GM23338 (cell line): ENCODE data around the gene BCL11B. TPM values are rescaled to one million over a fixed set of nuclear protein-coding genes. Genes with fewer than 3 reads are reported as not detected.

Experiments used
- ATAC-seq: fragments of 200-7000 bp; cut with Tn5 transposase; 3 replicates; pipeline ENCODE4 v1.9.1; 2020
- DNase-seq: peaks from one replicate; pipeline ENCODE4 v3.0.0-alpha.2; 2015; ENCODE audit warnings: low spot score
- H2AFZ ChIP-seq: fragments of 200-600 bp; sonication (generic); 2 replicates; pipeline ENCODE4 v1.8.0; 2016; ENCODE audit warnings: antibody characterized with exemption, mild to moderate bottlenecking, moderate library complexity
- H3F3A ChIP-seq: fragments of 200-600 bp; sonication (generic); replicated peaks from 2 replicates; pipeline ENCODE4 v1.8.0; 2017; ENCODE audit warnings: antibody characterized with exemption, mixed run types, low read depth
- H3K27ac ChIP-seq: fragments of 200-600 bp; sonication (generic); 2 replicates; pipeline ENCODE4 v1.6.1; 2016; ENCODE audit warnings: low read depth
- H3K27me3 ChIP-seq: fragments of 200-600 bp; sonication (generic); 2 replicates; pipeline ENCODE4 v1.8.0; 2016; ENCODE audit warnings: mild to moderate bottlenecking, mixed run types, moderate library complexity; ENCODE audit not compliant: insufficient read depth
- H3K36me3 ChIP-seq: fragments of 200-600 bp; sonication (generic); 2 replicates; pipeline ENCODE4 v1.8.0; 2016; ENCODE audit warnings: mild to moderate bottlenecking; ENCODE audit not compliant: insufficient read depth
- H3K4me1 ChIP-seq: fragments of 200-600 bp; sonication (generic); 2 replicates; pipeline ENCODE4 v1.8.0; 2016; ENCODE audit warnings: mild to moderate bottlenecking, moderate library complexity; ENCODE audit not compliant: insufficient read depth
- H3K4me2 ChIP-seq: fragments of 200-600 bp; sonication (generic); 2 replicates; pipeline ENCODE4 v1.7.1; 2017; ENCODE audit warnings: mixed run types
- H3K4me3 ChIP-seq: fragments of 200-600 bp; sonication (generic); 2 replicates; pipeline ENCODE4 v1.6.1; 2016; ENCODE audit warnings: mixed run types
- H3K79me2 ChIP-seq: fragments of 200-600 bp; sonication (generic); replicated peaks from 2 replicates; pipeline ENCODE4 v1.8.0; 2017; ENCODE audit warnings: mild to moderate bottlenecking; ENCODE audit not compliant: insufficient read depth
- H3K9me2 ChIP-seq: fragments of 200-600 bp; sonication (generic); 2 replicates; pipeline ENCODE4 v1.8.0; 2017; ENCODE audit not compliant: insufficient read depth
- H4K20me1 ChIP-seq: fragments of 200-600 bp; sonication (generic); replicated peaks from 2 replicates; pipeline ENCODE4 v1.8.0; 2017; ENCODE audit warnings: mild to moderate bottlenecking; ENCODE audit not compliant: insufficient read depth
- H3K27ac Mint-ChIP-seq: 2 replicates; pipeline ENCODE4 v1.8.0; 2020; ENCODE audit warnings: inconsistent platforms, mild to moderate bottlenecking, moderate library complexity, mixed read lengths
- H3K27me3 Mint-ChIP-seq: 3 replicates; pipeline ENCODE4 v1.8.0; 2022; ENCODE audit warnings: low read depth, mild to moderate bottlenecking, moderate library complexity, mixed read lengths, inconsistent platforms; ENCODE audit not compliant: insufficient read depth, poor library complexity
- H3K36me3 Mint-ChIP-seq: 3 replicates; pipeline ENCODE4 v1.8.0; 2021; ENCODE audit warnings: low read depth, mild to moderate bottlenecking, inconsistent platforms, moderate library complexity, mixed read lengths
- H3K4me1 Mint-ChIP-seq: 3 replicates; pipeline ENCODE4 v1.8.0; 2020; ENCODE audit warnings: mild to moderate bottlenecking, inconsistent platforms, mixed read lengths
- H3K4me3 Mint-ChIP-seq: 3 replicates; pipeline ENCODE4 v1.8.0; 2021; ENCODE audit warnings: moderate library complexity, mild to moderate bottlenecking, inconsistent platforms, mixed read lengths
- H3K9me3 Mint-ChIP-seq: 3 replicates; pipeline ENCODE4 v1.8.0; 2020; ENCODE audit warnings: moderate library complexity, mild to moderate bottlenecking, inconsistent platforms, mixed read lengths
- CREB1 ChIP-seq: fragments of 250-450 bp; sonication (Bioruptor Pico); IDR thresholded peaks from 2 replicates; pipeline ENCODE4 v1.5.0; 2020; ENCODE audit warnings: low read depth, mild to moderate bottlenecking, moderate library complexity
- ETS1 ChIP-seq: IDR thresholded peaks from 2 replicates; pipeline ENCODE4 v1.6.1; 2016; ENCODE audit warnings: antibody characterized with exemption
- EZH2 ChIP-seq: fragments of 200-600 bp; sonication (generic); IDR thresholded peaks from one replicate; pipeline ENCODE4 v1.8.0; 2017; ENCODE audit warnings: antibody characterized with exemption, mild to moderate bottlenecking, low read depth; ENCODE audit not compliant: unreplicated experiment
- EZH2phosphoT487 ChIP-seq: fragments of 200-600 bp; sonication (generic); IDR thresholded peaks from one replicate; pipeline ENCODE4 v1.8.1; 2018; ENCODE audit warnings: antibody characterized with exemption; ENCODE audit not compliant: unreplicated experiment
- NANOG ChIP-seq: IDR thresholded peaks from 2 replicates; pipeline ENCODE4 v1.6.1; 2016; ENCODE audit warnings: antibody characterized with exemption, borderline replicate concordance
- POLR2AphosphoS5 ChIP-seq: IDR thresholded peaks from 2 replicates; pipeline ENCODE4 v1.6.1; 2016; ENCODE audit warnings: antibody characterized with exemption, low read depth
- STAT1 ChIP-seq: IDR thresholded peaks from one replicate; pipeline ENCODE4 v1.6.1; 2016; ENCODE audit warnings: antibody characterized with exemption; ENCODE audit not compliant: unreplicated experiment
- ZNF331 ChIP-seq: fragments of 250-450 bp; sonication (Bioruptor Pico); IDR thresholded peaks from 2 replicates; pipeline ENCODE4 v1.5.0; 2020; ENCODE audit warnings: low read depth, mild to moderate bottlenecking, moderate library complexity
- ZNF462 ChIP-seq: fragments of 250-450 bp; sonication (Bioruptor Pico); IDR thresholded peaks from 2 replicates; pipeline ENCODE4 v1.5.0; 2020; ENCODE audit warnings: mild to moderate bottlenecking, moderate library complexity
- polyA plus RNA-seq: library from polyadenylated mRNA; unstranded; fragments of >200 nt; fragmentation: Nextera tagmentation; extraction: Ambion mirVana; gene quantifications from 2 replicates; pipeline ENCODE4 v1.2.1, GENCODE V29; 2016
- total RNA-seq: library from RNA; depleted of rRNA; stranded (reverse); fragments of >200 nt; shearing (Covaris generic); gene quantifications from 2 replicates; pipeline ENCODE4 v1.2.3, GENCODE V29; 2014
- TF ChIP-seq, protein P1 (sequence below): IDR thresholded peaks from one replicate; pipeline ENCODE4 v1.6.1; 2018; ENCODE audit warnings: antibody characterized with exemption; ENCODE audit not compliant: unreplicated experiment

The BCL11B gene
- total and polyA plus RNA-seq, 2 experiments from 2014 or later: 2.4 to 6.7 TPM

DNA sequence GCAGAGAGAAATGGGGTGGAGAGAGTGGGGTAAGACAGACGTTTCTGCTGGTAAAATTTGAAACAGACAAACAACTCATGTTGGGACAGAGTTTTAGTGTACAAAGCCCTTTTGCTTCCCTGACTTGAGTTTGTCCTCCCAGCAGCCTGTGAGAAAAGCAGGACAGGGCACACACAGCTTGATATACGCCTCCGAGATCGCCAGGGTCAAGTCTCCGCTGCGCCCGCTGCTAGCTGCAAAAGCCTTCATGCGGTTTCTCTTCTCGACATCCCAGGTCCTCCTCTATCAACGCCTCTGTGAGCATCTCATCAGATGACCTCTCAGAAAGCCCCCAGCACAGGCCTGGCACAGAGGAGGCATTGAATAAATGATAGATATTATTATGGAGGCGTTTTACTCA lies 9.4 kb upstream of the BCL11B start:
- Mint-ChIP-seq H3K27ac (no peak overlapping the region), H3K4me3 (no peak overlapping the region), H3K27me3 (peaks cover 4% of the 10 kb centered on the region), H3K4me1 (peaks cover 36% of the 10 kb centered on the region), H3K9me3 (no peaks in the 10 kb centered on the region), H3K36me3 (no peaks in the 10 kb centered on the region)
- H3K4me2 ChIP-seq: no peak overlapping the region
- H3K9me2 ChIP-seq: no peaks in the 10 kb centered on the region
- H3F3A ChIP-seq: no peaks in the 10 kb centered on the region
- TF ChIP-seq STAT1 (no peak), EZH2phosphoT487 (no peak), ETS1 (no peak), CREB1 (CRISPR knock-in tag) (no peak), ZNF331 (CRISPR knock-in tag) (no peak), ZNF462 (CRISPR knock-in tag) (no peak), POLR2AphosphoS5 (no peak), EZH2 (no peak), NANOG (no peak)
- TF ChIP-seq, protein P1, sequence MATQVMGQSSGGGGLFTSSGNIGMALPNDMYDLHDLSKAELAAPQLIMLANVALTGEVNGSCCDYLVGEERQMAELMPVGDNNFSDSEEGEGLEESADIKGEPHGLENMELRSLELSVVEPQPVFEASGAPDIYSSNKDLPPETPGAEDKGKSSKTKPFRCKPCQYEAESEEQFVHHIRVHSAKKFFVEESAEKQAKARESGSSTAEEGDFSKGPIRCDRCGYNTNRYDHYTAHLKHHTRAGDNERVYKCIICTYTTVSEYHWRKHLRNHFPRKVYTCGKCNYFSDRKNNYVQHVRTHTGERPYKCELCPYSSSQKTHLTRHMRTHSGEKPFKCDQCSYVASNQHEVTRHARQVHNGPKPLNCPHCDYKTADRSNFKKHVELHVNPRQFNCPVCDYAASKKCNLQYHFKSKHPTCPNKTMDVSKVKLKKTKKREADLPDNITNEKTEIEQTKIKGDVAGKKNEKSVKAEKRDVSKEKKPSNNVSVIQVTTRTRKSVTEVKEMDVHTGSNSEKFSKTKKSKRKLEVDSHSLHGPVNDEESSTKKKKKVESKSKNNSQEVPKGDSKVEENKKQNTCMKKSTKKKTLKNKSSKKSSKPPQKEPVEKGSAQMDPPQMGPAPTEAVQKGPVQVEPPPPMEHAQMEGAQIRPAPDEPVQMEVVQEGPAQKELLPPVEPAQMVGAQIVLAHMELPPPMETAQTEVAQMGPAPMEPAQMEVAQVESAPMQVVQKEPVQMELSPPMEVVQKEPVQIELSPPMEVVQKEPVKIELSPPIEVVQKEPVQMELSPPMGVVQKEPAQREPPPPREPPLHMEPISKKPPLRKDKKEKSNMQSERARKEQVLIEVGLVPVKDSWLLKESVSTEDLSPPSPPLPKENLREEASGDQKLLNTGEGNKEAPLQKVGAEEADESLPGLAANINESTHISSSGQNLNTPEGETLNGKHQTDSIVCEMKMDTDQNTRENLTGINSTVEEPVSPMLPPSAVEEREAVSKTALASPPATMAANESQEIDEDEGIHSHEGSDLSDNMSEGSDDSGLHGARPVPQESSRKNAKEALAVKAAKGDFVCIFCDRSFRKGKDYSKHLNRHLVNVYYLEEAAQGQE: no peak
- no peaks in the 10 kb centered on the region for H3K79me2 ChIP-seq
- ATAC-seq (no peak), DNase-seq (no peak)
- H3K4me3 ChIP-seq: no peak overlapping the region
- H3K27ac ChIP-seq: no peak overlapping the region
- no peak overlapping the region for H2AFZ ChIP-seq
- H4K20me1 ChIP-seq: no peaks in the 10 kb centered on the region
- no peaks in the 10 kb centered on the region for H3K36me3 ChIP-seq
- H3K4me1 ChIP-seq: peaks cover 27% of the 10 kb centered on the region
- no peaks in the 10 kb centered on the region for H3K27me3 ChIP-seq
